H9 (cell line): ENCODE data around the gene CD4. TPM values are rescaled to one million over a fixed set of nuclear protein-coding genes. Genes with fewer than 3 reads are reported as not detected.

Source experiments
- DNase-seq: peaks from one replicate; pipeline ENCODE4 v3.0.0-alpha.2; 2017
- H2AFZ ChIP-seq: one replicate; pipeline ENCODE4 v1.6.1; 2013; ENCODE audit warnings: mild to moderate bottlenecking, low read length, control low read depth, moderate library complexity
- H2AK5ac ChIP-seq: 2 replicates; pipeline ENCODE4 v1.6.1; 2013; ENCODE audit warnings: low read length, control low read depth, mixed read lengths; ENCODE audit not compliant: insufficient read length
- H2BK120ac ChIP-seq: one replicate; pipeline ENCODE4 v1.6.1; 2013; ENCODE audit warnings: low read depth, mild to moderate bottlenecking, low read length, control low read depth, inconsistent platforms; ENCODE audit not compliant: poor library complexity, severe bottlenecking
- H2BK12ac ChIP-seq: 2 replicates; pipeline ENCODE4 v1.6.1; 2013; ENCODE audit warnings: low read length, control low read depth, mixed read lengths, low read depth; ENCODE audit not compliant: insufficient read length
- H2BK15ac ChIP-seq: 2 replicates; pipeline ENCODE4 v1.6.1; 2013; ENCODE audit warnings: low read depth, low read length, control low read depth
- H2BK20ac ChIP-seq: one replicate; pipeline ENCODE4 v1.6.1; 2013; ENCODE audit warnings: low read depth, mild to moderate bottlenecking, low read length, control low read depth, inconsistent platforms; ENCODE audit not compliant: poor library complexity, severe bottlenecking
- H2BK5ac ChIP-seq: 2 replicates; pipeline ENCODE4 v1.6.1; 2013; ENCODE audit warnings: low read length, control low read depth, mixed read lengths; ENCODE audit not compliant: insufficient read length
- H3K14ac ChIP-seq: 2 replicates; pipeline ENCODE4 v1.6.1; 2013; ENCODE audit warnings: low read length, control low read depth; ENCODE audit not compliant: insufficient read depth
- H3K18ac ChIP-seq: 2 replicates; pipeline ENCODE4 v1.6.1; 2013; ENCODE audit warnings: low read depth, mild to moderate bottlenecking, mixed read lengths, low read length, control low read depth; ENCODE audit not compliant: insufficient read length
- H3K23ac ChIP-seq: 2 replicates; pipeline ENCODE4 v1.6.1; 2013; ENCODE audit warnings: low read length, control low read depth, mixed read lengths, low read depth; ENCODE audit not compliant: insufficient read length
- H3K23me2 ChIP-seq: 2 replicates; pipeline ENCODE4 v1.6.1; 2013; ENCODE audit warnings: low read depth, mild to moderate bottlenecking, mixed read lengths, low read length, control low read depth; ENCODE audit not compliant: insufficient read length, poor library complexity, severe bottlenecking
- H3K27ac ChIP-seq: 2 replicates; pipeline ENCODE4 v1.5.1; 2013; ENCODE audit warnings: low read length, control low read depth, mixed read lengths, low read depth; ENCODE audit not compliant: insufficient read length
- H3K27me3 ChIP-seq: 2 replicates; pipeline ENCODE4 v1.6.1; 2013; ENCODE audit warnings: low read length, control low read depth, inconsistent platforms; ENCODE audit not compliant: insufficient read depth
- H3K4ac ChIP-seq: 2 replicates; pipeline ENCODE4 v1.6.1; 2013; ENCODE audit warnings: low read depth, mild to moderate bottlenecking, control low read depth, inconsistent platforms, low read length, moderate library complexity
- H3K4me1 ChIP-seq: 2 replicates; pipeline ENCODE4 v1.6.1; 2013; ENCODE audit warnings: low read length, control low read depth, inconsistent platforms; ENCODE audit not compliant: insufficient read depth
- H3K4me2 ChIP-seq: 2 replicates; pipeline ENCODE4 v1.6.1; 2013; ENCODE audit warnings: low read length, control low read depth, mixed read lengths; ENCODE audit not compliant: insufficient read length, insufficient read depth
- H3K56ac ChIP-seq: 2 replicates; pipeline ENCODE4 v1.6.1; 2013; ENCODE audit warnings: low read depth, mild to moderate bottlenecking, mixed read lengths, low read length, control low read depth; ENCODE audit not compliant: insufficient read length
- H3K79me1 ChIP-seq: 2 replicates; pipeline ENCODE4 v1.6.1; 2013; ENCODE audit warnings: low read depth, mild to moderate bottlenecking, moderate library complexity, low read length, control low read depth, inconsistent platforms; ENCODE audit not compliant: insufficient read depth, poor library complexity, severe bottlenecking
- H3K79me2 ChIP-seq: 2 replicates; pipeline ENCODE4 v1.6.1; 2013; ENCODE audit warnings: low read length, control low read depth, inconsistent platforms; ENCODE audit not compliant: insufficient read depth
- H3K9ac ChIP-seq: 2 replicates; pipeline ENCODE4 v1.6.1; 2013; ENCODE audit warnings: low read length, control low read depth, mixed read lengths; ENCODE audit not compliant: insufficient read length; ENCODE audit errors: extremely low read depth
- H3K9me3 ChIP-seq: one replicate; pipeline ENCODE4 v1.6.1; 2013; ENCODE audit warnings: low read depth, low read length, inconsistent platforms; ENCODE audit not compliant: control insufficient read depth
- H3T11ph ChIP-seq: one replicate; pipeline ENCODE4 v1.6.1; 2013; ENCODE audit warnings: mild to moderate bottlenecking, low read length, control low read depth, inconsistent platforms
- H4K20me1 ChIP-seq: one replicate; pipeline ENCODE4 v1.6.1; 2013; ENCODE audit not compliant: control insufficient read depth, insufficient read length, insufficient read depth
- H4K5ac ChIP-seq: 2 replicates; pipeline ENCODE4 v1.6.1; 2013; ENCODE audit warnings: low read depth, mild to moderate bottlenecking, mixed read lengths, low read length, control low read depth; ENCODE audit not compliant: insufficient read length
- H4K8ac ChIP-seq: replicated peaks from 2 replicates; pipeline ENCODE4 v1.6.1; 2013; ENCODE audit warnings: low read length, control low read depth, mixed read lengths, low read depth; ENCODE audit not compliant: insufficient read length
- H4K91ac ChIP-seq: 2 replicates; pipeline ENCODE4 v1.6.1; 2013; ENCODE audit warnings: low read depth, mild to moderate bottlenecking, moderate library complexity, mixed read lengths, low read length, control low read depth; ENCODE audit not compliant: insufficient read length
- H3K27ac Mint-ChIP-seq, 3 experiments: 2 replicates in 2 of 3; 3 replicates in 1 of 3; pipeline ENCODE4 v1.8.0; 2020 to 2021; ENCODE audit warnings: mixed read lengths in 3 of 3, mild to moderate bottlenecking in 1 of 3, moderate library complexity in 1 of 3
- H3K27me3 Mint-ChIP-seq: 2 replicates; pipeline ENCODE4 v1.8.0; 2021; ENCODE audit warnings: low read depth, mild to moderate bottlenecking, moderate library complexity, mixed read lengths
- H3K36me3 Mint-ChIP-seq, 3 experiments: 2 replicates in 2 of 3; 3 replicates in 1 of 3; pipeline ENCODE4 v1.8.0; 2020 to 2021; ENCODE audit warnings: low read depth in 3 of 3, mixed read lengths in 3 of 3; ENCODE audit not compliant: insufficient read depth in 1 of 3
- H3K4me1 Mint-ChIP-seq, 2 experiments: 2 replicates each; pipeline ENCODE4 v1.8.0; 2020; ENCODE audit warnings: mixed read lengths in 2 of 2
- H3K4me3 Mint-ChIP-seq, 2 experiments: 2 replicates in 1 of 2; 3 replicates in 1 of 2; pipeline ENCODE4 v1.8.0; 2020 to 2021; ENCODE audit warnings: mild to moderate bottlenecking in 2 of 2, mixed read lengths in 2 of 2, moderate library complexity in 1 of 2
- H3K9me3 Mint-ChIP-seq, 2 experiments: 2 replicates in 1 of 2; 3 replicates in 1 of 2; pipeline ENCODE4 v1.8.0; 2020; ENCODE audit warnings: mild to moderate bottlenecking in 2 of 2, mixed read lengths in 2 of 2, moderate library complexity in 1 of 2
- WGBS: extraction: QIAGEN DNeasy Blood & Tissue Kit; methylation state at CpG from one replicate; pipeline ENCODE4 v1.1.7; 2013; ENCODE audit warnings: missing lambda C conversion rate, low lambda C conversion rate, mixed read lengths; ENCODE audit not compliant: insufficient read length; ENCODE audit errors: extremely low coverage; 5-methylcytosine and 5-hydroxymethylcytosine counted together
- total RNA-seq: library from RNA; stranded (reverse); gene quantifications from 2 replicates; pipeline ENCODE4 v1.2.1, GENCODE V29; 2021
- TF ChIP-seq, protein P1 (sequence below): fragments of 200-600 bp; sonication (generic); conservative IDR thresholded peaks from 3 replicates; pipeline ENCODE4 v1.8.0; 2021; ENCODE audit warnings: antibody characterized with exemption, mild to moderate bottlenecking

The CD4 gene
- total RNA-seq, 1 experiment from 2014 or later: 1.1 TPM

GRCh38 chr12:6765634-6766581 lies 23.4 kb upstream of the CD4 start, which contains the start of gene PTMS:
Gene PTMS, plus strand, starts transcription at chr12:6766363. Its CDS starts 343 bp downstream, at chr12:6766706.
- H3K36me3 Mint-ChIP-seq: peaks cover 17 to 22% (median 17%) of the 10 kb centered on the region in 3 experiments

More at GRCh38 chr12:6765634-6766581, 23.4 kb upstream of the CD4 start, which contains the start of gene PTMS:
- H4K20me1 ChIP-seq: no peaks in the 10 kb centered on the region
- H3K23me2 ChIP-seq: peaks cover 27% of the 10 kb centered on the region
- no peak within 1 kb of the TSS for H2BK15ac ChIP-seq
- H2AFZ ChIP-seq: no peak within 1 kb of the TSS
- H3K27ac ChIP-seq: no peak within 1 kb of the TSS
- peak within 1 kb of the TSS; percentile 87 for H3K4me2 ChIP-seq
- no peak within 1 kb of the TSS for H2AK5ac ChIP-seq
- no CpG with 5 or more reads among the region's 63 CpGs for WGBS
- Mint-ChIP-seq H3K9me3 (no peaks in the 10 kb centered on the region), H3K27ac (peak within 1 kb of the TSS; percentile 78 to 92 (median 89)), H3K27me3 (peaks cover 3% of the 10 kb centered on the region), H3K4me3 (peak within 1 kb of the TSS; percentile 82 to 92), H3K4me1 (peaks cover 48 to 69% of the 10 kb centered on the region in 2 experiments)
- H4K91ac ChIP-seq: no peak within 1 kb of the TSS
- H3K23ac ChIP-seq: no peak within 1 kb of the TSS
- no peaks in the 10 kb centered on the region for H3K9me3 ChIP-seq
- no peak within 1 kb of the TSS for H4K5ac ChIP-seq
- H3K9ac ChIP-seq: peak within 1 kb of the TSS; percentile 68
- peaks cover 11% of the 10 kb centered on the region; the same call in 1 of the 2 replicates for H3K79me2 ChIP-seq
- no peaks in the 10 kb centered on the region for H3K79me1 ChIP-seq
- peaks cover 15% of the 10 kb centered on the region for H3K4me1 ChIP-seq
- no peaks in the 10 kb centered on the region for H3K27me3 ChIP-seq
- H3K4ac ChIP-seq: no peak within 1 kb of the TSS; the same call in 1 of the 2 replicates
- H2BK120ac ChIP-seq: no peak within 1 kb of the TSS
- H2BK20ac ChIP-seq: no peak within 1 kb of the TSS
- H4K8ac ChIP-seq: no peak within 1 kb of the TSS
- peak within 1 kb of the TSS; percentile 32 for H3K18ac ChIP-seq
- no peak within 1 kb of the TSS for H2BK5ac ChIP-seq
- no peak within 1 kb of the TSS for H3K56ac ChIP-seq
- H2BK12ac ChIP-seq: peak within 1 kb of the TSS; percentile 24
- no peak within 1 kb of the TSS for H3T11ph ChIP-seq
- H3K14ac ChIP-seq: peak within 1 kb of the TSS; percentile 74
- TF ChIP-seq, protein P1, sequence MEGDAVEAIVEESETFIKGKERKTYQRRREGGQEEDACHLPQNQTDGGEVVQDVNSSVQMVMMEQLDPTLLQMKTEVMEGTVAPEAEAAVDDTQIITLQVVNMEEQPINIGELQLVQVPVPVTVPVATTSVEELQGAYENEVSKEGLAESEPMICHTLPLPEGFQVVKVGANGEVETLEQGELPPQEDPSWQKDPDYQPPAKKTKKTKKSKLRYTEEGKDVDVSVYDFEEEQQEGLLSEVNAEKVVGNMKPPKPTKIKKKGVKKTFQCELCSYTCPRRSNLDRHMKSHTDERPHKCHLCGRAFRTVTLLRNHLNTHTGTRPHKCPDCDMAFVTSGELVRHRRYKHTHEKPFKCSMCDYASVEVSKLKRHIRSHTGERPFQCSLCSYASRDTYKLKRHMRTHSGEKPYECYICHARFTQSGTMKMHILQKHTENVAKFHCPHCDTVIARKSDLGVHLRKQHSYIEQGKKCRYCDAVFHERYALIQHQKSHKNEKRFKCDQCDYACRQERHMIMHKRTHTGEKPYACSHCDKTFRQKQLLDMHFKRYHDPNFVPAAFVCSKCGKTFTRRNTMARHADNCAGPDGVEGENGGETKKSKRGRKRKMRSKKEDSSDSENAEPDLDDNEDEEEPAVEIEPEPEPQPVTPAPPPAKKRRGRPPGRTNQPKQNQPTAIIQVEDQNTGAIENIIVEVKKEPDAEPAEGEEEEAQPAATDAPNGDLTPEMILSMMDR: no peak
- DNase-seq: peak; percentile 97
